GM06990 (cell line): ENCODE results near the gene FAM72C.
"Not testable (repeated sequence)": the region's sequence is repeated elsewhere in the genome, so short reads cannot be mapped to it uniquely, and the experiment has no call there.

Source experiments
- DNase-seq: peaks from one replicate; pipeline ENCODE4 v3.0.0-alpha.2; 2011; ENCODE audit not compliant: insufficient read length; ENCODE audit errors: extremely low read depth
- H3K27me3 ChIP-seq: replicated peaks from 2 replicates; pipeline ENCODE4 v1.6.0; 2011; ENCODE audit warnings: low read length; ENCODE audit not compliant: control insufficient read depth, insufficient read depth
- H3K36me3 ChIP-seq: 2 replicates; pipeline ENCODE4 v1.5.1; 2011; ENCODE audit warnings: low read length; ENCODE audit not compliant: control insufficient read depth, insufficient read depth
- H3K4me3 ChIP-seq: replicated peaks from 2 replicates; pipeline ENCODE4 v1.5.1; 2011; ENCODE audit warnings: low read depth, mild to moderate bottlenecking, control low read depth, low read length
- CTCF ChIP-seq: IDR thresholded peaks from 2 replicates; pipeline ENCODE4 v1.5.1; 2011; ENCODE audit warnings: low read length, control low read depth, mild to moderate bottlenecking, inconsistent platforms; ENCODE audit not compliant: insufficient read depth, poor library complexity, severe bottlenecking

FAM72C gene

GRCh38 chr1:144002141-144002881, 30.5 kb upstream of the FAM72C start:
- not testable (repeated sequence) for H3K27me3 ChIP-seq, H3K4me3 ChIP-seq, DNase-seq, H3K36me3 ChIP-seq
- peak; percentile 11 for TF ChIP-seq CTCF

- H3K4me3 ChIP-seq, H3K36me3 ChIP-seq, DNase-seq, H3K27me3 ChIP-seq: not testable (repeated sequence)
Measured at GRCh38 chr1:144001077-144001476, 29.3 kb upstream of the FAM72C start.

GRCh38 chr1:143996020-143996419, 24.2 kb upstream of the FAM72C start:
- not testable (repeated sequence) for DNase-seq

GRCh38 chr1:143993301-143993907, 21.6 kb upstream of the FAM72C start:
- H3K36me3 ChIP-seq, DNase-seq, H3K27me3 ChIP-seq, H3K4me3 ChIP-seq: not testable (repeated sequence)

More at GRCh38 chr1:143996020-143996419, 24.2 kb upstream of the FAM72C start:
- H3K4me3 ChIP-seq, H3K36me3 ChIP-seq, H3K27me3 ChIP-seq: not testable (repeated sequence)

- not testable (repeated sequence) for H3K27me3 ChIP-seq, H3K4me3 ChIP-seq, DNase-seq, H3K36me3 ChIP-seq
Measured at GRCh38 chr1:143990699-143991098, 18.9 kb upstream of the FAM72C start.

- H3K36me3 ChIP-seq, DNase-seq, H3K4me3 ChIP-seq, H3K27me3 ChIP-seq: not testable (repeated sequence)
Measured at GRCh38 chr1:143989719-143990118, 17.9 kb upstream of the FAM72C start.

- H3K4me3 ChIP-seq, DNase-seq, H3K27me3 ChIP-seq: not testable (repeated sequence)
Measured at GRCh38 chr1:143989427-143989712, 17.6 kb upstream of the FAM72C start.

GRCh38 chr1:143988602-143989426, 17.0 kb upstream of the FAM72C start:
- not testable (repeated sequence) for H3K36me3 ChIP-seq, H3K4me3 ChIP-seq, DNase-seq, H3K27me3 ChIP-seq

More at GRCh38 chr1:143989427-143989712, 17.6 kb upstream of the FAM72C start:
- not testable (repeated sequence) for H3K36me3 ChIP-seq

GRCh38 chr1:143987868-143988267, 16.1 kb upstream of the FAM72C start:
- not testable (repeated sequence) for H3K27me3 ChIP-seq, DNase-seq, H3K4me3 ChIP-seq, H3K36me3 ChIP-seq

- not testable (repeated sequence) for H3K27me3 ChIP-seq, H3K4me3 ChIP-seq, DNase-seq, H3K36me3 ChIP-seq
Measured at GRCh38 chr1:143984721-143985473, 13.1 kb upstream of the FAM72C start.

- H3K27me3 ChIP-seq, H3K4me3 ChIP-seq, DNase-seq: not testable (repeated sequence)
Measured at GRCh38 chr1:143974416-143974815, 2.6 kb upstream of the FAM72C start.

GRCh38 chr1:143973876-143974414, 2.2 kb upstream of the FAM72C start:
- not testable (repeated sequence) for H3K36me3 ChIP-seq, DNase-seq, H3K27me3 ChIP-seq
- H3K4me3 ChIP-seq, result peak overlapping the region; percentile 51

More at GRCh38 chr1:143974416-143974815, 2.6 kb upstream of the FAM72C start:
- not testable (repeated sequence) for H3K36me3 ChIP-seq
